Measurements from ENCODE around the gene SAP30L.

Gene SAP30L

GRCh38 chr5:154466147-154466546 lies 20.4 kb downstream of the SAP30L start:
- DNase-seq, result no peak

DNA sequence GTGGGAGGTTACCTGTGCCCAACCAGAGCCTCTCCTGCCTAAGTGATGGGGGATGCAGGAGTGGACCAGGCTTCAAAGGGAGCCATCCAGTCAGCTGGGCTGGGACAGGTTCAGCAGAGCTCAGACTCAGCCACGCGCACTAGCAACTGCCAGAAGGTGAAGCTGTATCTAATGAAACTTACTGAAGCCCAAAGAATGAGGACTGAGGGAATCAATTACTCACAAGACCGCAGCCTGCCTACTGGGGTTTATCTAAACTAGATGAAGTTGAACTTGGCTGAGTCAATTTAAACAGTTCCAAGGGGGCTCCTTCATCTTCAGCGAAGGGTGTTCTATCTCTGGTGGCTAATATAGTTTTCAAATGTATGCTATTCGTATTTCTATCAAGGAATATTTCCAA lies 20.9 kb downstream of the SAP30L start:
- no peak for DNase-seq

DNA sequence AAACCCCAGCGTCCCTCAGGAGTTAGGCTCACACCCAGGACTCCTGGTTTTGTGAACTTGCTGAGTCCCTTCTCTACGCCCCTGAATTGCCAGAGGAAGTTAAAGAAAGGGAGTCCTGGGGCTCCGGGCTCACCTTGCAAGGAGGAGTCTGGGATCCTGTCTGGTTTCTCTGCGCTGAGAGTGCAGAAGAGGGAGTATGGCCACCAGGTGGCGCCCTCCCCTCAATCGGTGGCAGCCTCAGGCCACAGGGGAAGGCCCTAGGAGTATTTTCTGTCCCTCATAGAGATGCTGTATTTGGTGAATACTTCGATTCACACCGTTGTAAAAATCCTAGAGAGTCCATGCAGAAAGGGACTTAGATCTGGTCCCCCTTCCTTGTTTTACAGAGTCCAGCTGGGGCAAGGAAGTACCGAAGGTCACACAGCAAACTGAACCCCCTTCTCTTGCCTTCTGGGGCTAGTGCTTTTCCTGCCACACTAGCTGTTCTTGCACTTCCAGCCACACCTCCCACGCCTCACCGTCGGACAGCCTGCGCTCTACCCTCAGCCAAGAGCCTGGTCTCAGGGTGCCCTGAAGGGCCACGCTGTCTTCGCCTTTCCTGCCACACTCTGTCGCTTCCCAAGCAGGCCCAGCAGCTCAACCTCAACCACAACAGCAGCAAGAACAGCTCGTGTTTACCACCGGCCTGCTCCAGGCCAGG lies 22.0 kb downstream of the SAP30L start:
- DNase-seq, result peak; percentile 8

DNA sequence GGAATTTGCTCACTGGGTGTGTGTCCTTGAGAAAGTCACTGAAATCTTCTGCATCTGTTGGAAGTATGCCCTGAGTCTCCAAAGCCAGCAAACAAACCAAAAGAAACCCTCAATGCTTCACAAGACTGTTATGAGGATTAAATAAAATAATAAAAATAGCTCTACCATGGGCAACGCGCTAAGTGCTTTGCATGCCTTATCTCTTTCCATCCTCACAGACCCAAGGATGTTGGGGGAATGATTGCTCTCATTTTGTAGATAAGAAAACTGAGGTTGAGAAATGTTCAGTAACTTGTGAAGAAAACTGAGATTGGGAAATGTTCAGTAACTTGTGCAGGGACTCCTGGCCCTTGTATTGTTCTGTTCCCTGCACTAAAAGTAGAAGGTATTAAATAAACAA lies 24.3 kb downstream of the SAP30L start:
- no peak for DNase-seq

DNA sequence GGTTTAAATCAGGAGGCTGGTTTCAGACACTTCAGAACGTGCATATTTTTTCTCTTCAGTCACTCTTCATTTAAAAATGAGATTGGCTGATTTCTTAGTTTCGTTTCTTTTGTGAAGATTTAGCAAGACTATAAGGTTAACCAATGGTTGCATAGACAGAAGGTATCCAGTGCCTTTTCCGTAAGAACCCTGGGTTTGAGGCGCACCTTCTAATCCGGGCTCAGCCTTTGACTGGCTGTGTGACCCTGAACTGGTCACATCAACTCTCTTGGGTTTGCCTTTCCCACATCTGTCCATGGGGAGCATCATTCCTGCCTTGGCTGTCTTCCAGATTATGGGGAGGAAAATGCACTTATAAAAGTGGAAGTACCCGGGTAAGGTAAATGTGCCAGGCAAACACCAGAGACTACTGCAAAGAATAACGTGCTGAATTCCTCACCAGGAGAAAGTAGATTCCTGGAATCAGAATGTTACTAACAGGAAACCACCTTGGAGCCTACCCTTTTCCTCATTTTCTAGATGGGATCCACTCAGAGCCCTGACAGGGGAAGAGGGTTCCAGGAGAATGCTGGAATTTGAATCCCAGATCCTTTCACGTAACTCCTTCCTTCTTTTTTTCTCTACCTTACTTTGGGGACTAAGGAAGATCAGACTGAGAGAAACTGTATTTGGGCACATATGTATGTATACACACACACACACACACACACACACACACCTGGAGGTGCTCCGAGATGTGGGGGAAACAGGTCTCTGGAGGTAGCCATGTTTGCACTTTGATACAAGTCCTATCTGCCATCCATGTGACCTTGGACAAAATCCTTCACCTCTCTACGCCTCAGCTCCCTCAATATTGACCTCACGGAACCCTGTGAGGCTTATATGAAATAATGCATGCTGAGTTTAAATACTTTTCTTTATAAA lies 25.4 kb downstream of the SAP30L start:
- DNase-seq, result no peak

- DNase-seq, result no peak
These were observed 27.2 kb downstream of the SAP30L start for GRCh38 chr5:154472871-154473580.

GRCh38 chr5:154473581-154474283 lies 27.9 kb downstream of the SAP30L start:
- no peak for DNase-seq

DNA sequence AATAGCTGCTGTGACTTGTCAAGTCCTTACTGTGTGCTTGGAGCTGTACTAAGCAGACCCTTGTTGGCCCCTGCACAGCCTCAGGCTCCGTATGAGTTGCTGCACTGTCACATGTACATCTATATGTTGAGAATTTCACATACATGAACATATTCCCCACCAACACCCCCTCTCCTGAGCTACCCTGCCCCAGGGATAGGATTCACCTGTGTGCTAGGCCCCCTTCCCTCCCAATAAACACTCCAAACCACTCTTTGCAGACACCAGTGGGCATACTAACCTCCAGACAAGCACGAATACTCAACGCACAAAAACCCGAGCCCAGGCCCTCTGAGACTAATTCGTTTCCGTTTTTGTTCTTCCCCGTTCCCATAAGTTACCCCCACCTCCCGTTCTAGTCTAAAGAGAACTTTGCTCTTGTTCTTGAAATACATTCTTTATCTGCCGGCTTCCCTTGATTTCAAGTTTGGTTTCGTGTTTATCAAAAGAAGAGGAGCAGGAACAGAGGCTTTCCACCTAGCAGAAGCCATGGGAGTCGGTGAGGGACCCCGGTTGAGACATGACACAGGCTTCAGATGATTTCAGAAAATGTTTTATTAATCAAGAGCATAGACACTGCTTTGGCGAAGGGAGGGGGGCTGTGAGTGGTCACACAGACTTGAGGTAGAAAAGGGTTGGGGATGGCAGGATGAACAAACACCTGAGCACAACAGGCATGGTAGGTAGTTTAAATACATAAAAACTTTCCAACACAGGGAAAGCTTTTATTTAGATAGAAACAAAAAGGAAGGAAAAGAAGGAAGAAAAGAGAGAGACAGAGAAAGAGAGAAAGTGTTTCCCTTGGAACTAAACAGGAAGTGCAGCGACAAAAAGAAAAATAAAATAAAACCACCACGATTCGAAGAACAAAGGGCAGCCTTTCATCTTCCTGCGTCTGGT lies 28.9 kb downstream of the SAP30L start:
- DNase-seq, result no peak

- DNase-seq, result peak; percentile 7
These were observed 30.0 kb downstream of the SAP30L start for GRCh38 chr5:154475591-154476353.

DNA sequence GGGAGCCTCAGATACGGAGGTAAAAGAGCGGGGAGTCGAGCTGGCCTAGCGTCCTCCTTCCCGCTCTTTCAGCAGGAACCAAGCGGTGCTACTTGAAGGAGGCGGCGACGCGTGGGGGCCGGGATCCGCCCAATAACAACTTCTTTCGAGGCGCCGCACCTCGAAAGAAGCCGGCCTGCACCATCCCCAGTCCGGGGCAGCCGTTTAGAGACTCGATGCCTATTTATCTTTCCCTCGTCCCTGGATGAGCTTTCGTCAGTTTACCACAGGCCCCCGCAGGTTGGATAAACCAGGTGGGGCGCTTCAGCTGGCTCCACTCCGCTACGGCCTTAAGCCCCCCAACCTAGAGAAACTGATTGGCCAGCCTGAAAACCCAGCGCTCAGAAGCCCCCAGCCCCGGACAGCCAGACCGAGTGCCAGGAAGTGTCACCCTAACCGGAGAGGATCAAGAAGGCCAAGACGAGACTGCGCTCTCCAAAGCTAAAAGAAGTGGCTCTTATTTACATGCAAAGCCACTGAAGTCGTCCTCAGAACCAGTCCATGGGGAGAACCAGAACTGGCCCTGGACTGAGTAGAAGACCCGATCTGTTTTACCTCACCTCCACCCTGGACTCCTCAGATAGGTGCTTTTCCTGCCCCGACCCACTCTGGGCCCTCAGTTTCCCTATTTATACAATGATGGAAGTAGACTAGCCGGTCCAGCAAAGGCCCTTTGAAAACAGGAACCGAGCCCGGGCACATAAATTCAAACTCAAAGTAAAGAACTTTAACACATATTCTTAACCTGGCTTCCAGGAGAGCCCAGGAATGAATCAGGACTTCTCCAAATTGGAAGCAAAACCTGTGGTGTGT lies 30.8 kb downstream of the SAP30L start:
- DNase-seq, result no peak

DNA sequence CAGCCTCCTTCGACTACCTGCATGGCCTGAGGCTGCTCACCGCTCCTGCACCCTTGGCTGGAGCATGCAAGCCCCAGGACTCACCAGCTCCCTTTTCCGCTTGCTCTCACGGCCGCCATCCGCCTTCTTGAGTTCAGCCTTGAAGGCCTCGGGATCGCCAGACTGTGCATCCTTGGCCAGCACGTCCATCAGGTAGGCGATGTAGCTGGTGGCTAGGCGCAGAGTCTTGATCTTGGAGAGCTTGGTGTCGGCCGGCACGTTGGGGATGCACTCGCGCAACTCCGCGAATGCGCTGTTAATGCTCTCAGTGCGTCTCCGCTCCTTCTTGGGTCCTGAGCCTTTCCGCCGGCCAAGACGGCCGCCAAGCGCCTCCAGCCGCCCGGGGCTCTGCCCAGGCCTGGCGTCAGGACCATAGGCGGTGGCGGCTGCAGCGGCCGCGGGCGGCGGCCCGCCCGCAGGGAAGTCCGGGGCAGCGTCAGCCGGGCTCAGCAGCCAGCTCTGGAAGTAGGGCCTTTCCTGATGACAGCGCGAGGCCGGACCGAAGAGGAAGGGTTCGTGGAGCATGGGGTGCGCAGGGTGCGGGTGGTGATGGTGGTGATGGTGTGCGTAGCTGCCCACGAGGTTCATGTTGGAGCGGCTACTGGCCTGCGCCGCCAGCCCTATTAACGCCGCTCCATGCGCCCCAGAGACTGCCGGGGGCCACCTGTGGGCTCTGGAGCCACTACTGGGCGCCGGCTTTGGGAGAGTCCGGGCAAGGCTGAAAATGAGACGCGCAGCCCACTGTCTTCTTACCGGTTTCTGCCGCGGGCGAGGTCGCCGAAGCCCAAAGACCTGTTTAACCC lies 31.8 kb downstream of the SAP30L start:
- no peak for DNase-seq

DNA sequence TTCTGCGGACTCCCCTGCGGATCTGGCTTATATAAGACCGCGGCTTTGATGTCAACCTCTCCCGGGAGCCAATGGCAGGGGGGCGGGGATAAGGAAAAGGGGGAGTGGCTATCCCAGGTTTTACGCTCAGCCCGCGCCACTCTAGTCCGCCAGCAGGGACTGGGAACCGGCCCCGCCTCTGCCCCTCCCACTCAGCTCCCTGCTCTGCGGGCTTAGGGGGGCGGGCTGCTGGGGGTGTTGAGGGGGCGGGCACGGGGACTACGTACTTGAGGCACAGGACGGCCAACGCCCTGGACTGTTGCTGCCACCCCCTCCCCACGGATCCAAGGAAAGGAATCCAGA lies 32.4 kb downstream of the SAP30L start, which contains the start of gene HAND1:
Gene HAND1 (minus strand): TSS at position 4 of the 342 bp plus-strand sequence. CDS start 219 bp downstream, outside the sequence.
- peak; percentile 11 for DNase-seq

- DNase-seq, result no peak
These were observed 33.0 kb downstream of the SAP30L start for GRCh38 chr5:154478752-154479159.

- no peak for DNase-seq
These were observed 33.6 kb downstream of the SAP30L start for GRCh38 chr5:154479160-154479943.

GRCh38 chr5:154479944-154480750 lies 34.4 kb downstream of the SAP30L start:
- DNase-seq, result no peak

- no peak for DNase-seq
These were observed 35.0 kb downstream of the SAP30L start for GRCh38 chr5:154480847-154481246.
